HG03571 (cell line): ENCODE measurements around the gene MRPL53.

Source experiments
- ATAC-seq: cut with Tn5 transposase; IDR thresholded peaks from one replicate; pipeline ENCODE4 v1.9.1; 2021; ENCODE audit not compliant: unreplicated experiment

The MRPL53 gene

GRCh38 chr2:74472086-74472944, at the start of gene MRPL53:
TSS of gene MRPL53 (minus strand) at chr2:74472680. CDS start at chr2:74472660, 20 bp downstream.
- peak; percentile 81 for ATAC-seq

- no peak for ATAC-seq
Observed at GRCh38 chr2:74516650-74517049, 44.2 kb upstream of the MRPL53 start.

- ATAC-seq, result no peak
Observed at GRCh38 chr2:74515981-74516633, 43.6 kb upstream of the MRPL53 start.

- ATAC-seq, result no peak
Observed at GRCh38 chr2:74515271-74515980, 42.9 kb upstream of the MRPL53 start.

GRCh38 chr2:74514368-74515270, 42.1 kb upstream of the MRPL53 start, which contains the start of gene TLX2:
TSS of gene TLX2 (plus strand) at chr2:74514450. CDS start at chr2:74514807, 357 bp downstream.
- ATAC-seq, result no peak

GRCh38 chr2:74513605-74514367, 41.3 kb upstream of the MRPL53 start:
- no peak for ATAC-seq

GRCh38 chr2:74512744-74513604, 40.5 kb upstream of the MRPL53 start:
- no peak for ATAC-seq

- ATAC-seq, result no peak
Observed at GRCh38 chr2:74511104-74511989, 38.9 kb upstream of the MRPL53 start.

- no peak for ATAC-seq
Observed at GRCh38 chr2:74510272-74510671, 37.8 kb upstream of the MRPL53 start.

GRCh38 chr2:74507926-74508520, 35.5 kb upstream of the MRPL53 start:
- ATAC-seq, result peak; percentile 2

GRCh38 chr2:74507145-74507925, 34.9 kb upstream of the MRPL53 start, which contains the start of gene PCGF1:
TSS of gene PCGF1 (minus strand) at chr2:74507695. CDS start at chr2:74507668, 27 bp downstream.
- ATAC-seq, result peak; percentile 84

GRCh38 chr2:74505448-74506246, 33.2 kb upstream of the MRPL53 start:
- ATAC-seq, result no peak

- ATAC-seq, result no peak
Observed at GRCh38 chr2:74504591-74504990, 32.1 kb upstream of the MRPL53 start.

GRCh38 chr2:74503506-74504475, 31.3 kb upstream of the MRPL53 start:
- no peak for ATAC-seq
